GM21367 (cell line): ENCODE data around the gene TPSB2.
"Not testable (repeated sequence)": the region's sequence is repeated elsewhere in the genome, so short reads cannot be mapped to it uniquely, and the experiment has no call there.

Experiments used
- ATAC-seq: cut with Tn5 transposase; IDR thresholded peaks from one replicate; pipeline ENCODE4 v1.9.1; 2021; ENCODE audit not compliant: unreplicated experiment

TPSB2 gene

DNA sequence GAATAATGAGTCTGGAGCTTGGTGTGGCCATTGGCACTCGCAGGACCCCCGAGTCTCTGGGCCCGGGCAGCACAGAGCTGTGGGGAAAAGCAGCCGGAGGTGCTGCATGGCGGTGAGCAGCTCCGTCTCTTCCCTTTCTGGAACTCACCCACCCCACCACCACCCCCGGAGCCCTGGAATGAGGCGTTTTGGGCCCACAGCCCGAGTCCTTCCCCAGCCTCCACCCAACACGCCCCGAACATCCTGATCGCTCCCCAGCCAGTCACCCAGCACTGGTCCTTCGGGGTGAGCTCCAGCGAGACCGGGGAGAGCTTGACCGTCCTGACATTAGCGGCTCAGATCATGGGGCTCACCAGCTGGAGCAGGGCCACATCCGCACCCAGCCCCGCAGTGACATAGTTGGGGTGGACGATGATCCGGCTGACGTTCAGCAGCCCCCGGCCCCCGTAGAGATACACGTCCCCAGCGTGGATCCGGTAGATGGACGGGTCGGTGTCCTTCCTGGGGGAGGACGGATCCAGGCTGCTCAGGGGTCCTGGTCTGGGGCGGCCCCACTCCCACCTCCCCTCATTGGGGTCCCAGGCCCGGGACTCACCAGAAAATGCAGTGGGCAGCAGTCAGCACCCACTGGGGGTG is 32.3 kb upstream of the TPSB2 start:
- ATAC-seq, result no peak

DNA sequence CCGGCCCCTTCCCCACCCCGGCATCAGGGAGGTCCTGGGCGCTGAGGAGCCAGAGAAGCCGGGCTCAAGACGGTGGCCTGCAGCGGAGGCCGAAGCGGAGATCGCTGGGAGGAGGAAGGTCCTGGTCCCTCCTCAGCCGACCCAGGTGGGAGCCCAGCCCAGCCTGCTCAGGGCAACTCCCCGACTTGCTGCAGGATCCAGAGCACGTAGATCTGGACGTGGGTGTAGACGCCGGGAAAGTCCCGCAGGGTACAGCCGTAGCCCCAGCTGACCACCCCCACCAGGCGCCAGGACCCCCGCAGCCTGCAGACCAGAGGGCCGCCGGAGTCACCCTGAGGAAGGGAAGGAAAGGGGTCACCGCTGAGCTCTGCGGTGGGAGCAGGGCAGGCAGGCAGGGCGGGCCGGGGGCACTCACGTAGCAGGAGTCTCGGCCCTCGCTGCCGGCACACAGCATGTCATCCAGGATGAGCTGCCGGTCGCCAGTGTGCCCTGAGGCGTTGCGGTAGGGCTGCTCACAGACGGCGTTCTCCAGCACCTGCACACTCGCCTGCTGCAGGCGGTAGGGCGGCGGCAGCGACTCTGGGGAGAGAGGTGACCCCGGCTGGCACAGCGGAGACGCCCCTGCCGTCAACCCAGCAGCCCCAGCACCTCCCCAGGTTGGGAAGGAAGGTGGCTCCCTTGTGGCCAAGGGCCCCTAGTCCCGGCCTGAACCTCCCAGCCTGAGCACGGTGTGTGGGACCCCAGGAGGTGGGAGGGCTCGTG is 31.3 kb upstream of the TPSB2 start:
- ATAC-seq, result no peak

DNA sequence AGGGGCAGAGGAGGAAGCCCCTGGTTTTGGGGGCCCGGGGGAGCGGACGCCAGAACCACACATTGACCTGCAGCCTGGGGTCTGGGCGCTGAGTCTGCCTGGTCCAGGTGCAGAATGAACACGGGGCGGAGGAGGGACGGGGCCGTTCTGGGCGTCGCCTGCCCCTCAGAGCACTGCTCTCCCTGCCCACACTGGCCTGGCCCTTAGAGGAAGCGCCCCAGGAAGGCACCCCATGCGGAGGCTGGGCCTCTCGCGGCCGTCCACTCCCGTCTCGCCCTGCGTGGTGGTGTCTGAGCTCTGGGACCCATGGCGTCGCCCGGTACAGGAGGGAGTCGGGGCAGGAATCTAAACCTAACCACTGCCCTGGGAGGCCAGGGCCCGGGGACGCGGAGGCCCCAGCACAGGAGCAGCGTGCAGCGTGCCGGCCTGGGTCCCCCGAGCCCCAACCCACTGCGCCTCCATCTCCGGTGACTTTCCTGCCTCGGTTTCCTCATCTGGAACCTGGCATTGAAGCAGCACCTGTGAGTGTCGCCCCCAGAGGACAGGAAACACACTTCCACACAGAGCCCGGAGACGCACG is 30.2 kb upstream of the TPSB2 start:
- no peak for ATAC-seq

DNA sequence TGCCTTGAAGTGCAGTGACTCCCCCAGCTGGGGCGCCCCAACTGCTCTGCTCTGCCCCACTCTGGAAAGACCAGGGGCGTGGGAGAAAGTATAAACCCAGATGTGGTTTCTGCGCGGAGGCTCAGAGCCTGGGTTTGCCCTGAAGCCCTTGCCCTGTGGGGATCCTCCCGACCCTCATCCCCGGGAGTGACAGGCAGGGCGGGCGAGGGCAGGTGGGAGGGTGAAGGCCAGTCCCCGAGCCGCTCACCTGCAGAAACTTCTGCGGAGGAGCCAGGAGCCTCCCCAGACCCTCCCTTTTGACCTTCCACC is 29.7 kb upstream of the TPSB2 start:
- ATAC-seq, result no peak

DNA sequence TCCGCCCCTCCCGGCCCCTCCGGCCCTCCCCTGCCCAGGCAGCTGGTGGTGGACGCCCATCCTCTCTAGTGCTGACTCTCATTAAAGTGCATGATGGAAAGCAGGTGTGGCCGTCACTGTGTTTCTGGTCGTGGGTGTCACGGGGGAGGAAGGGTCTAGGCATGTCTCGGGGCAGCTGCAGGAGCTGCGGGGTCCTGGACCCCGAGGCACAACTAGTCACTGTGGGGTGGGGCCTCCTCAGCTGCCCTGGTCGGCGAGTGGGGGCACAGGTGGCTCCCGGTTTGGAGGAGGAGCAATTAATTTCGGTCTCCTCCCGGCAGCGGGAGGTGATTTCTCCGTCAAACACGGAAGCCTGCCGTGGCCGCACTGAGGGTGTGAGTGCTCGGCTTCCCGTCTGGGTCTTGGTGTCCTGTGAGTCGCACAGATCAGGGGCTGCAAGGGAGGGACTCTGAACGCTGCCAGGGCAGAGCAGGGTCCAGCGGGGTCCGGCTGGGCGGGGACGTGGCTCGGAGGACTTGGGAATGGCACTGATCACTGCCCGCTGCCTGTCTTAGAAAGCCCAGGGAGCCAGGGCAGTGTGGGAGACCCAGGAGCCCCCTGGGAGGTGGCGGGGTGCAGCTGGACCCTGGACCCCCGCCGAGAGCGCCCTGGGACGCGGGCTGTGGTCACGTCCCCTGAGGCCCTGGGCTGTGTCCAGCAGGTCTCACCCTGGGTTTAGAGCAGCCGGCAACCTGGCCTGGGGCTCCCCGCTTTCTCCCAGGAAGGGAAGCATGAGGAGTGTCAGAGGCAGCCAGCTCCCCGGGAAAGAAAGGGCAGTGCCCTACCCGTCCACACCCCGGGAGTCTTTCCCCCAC is 29.1 kb upstream of the TPSB2 start:
- ATAC-seq, result no peak

DNA sequence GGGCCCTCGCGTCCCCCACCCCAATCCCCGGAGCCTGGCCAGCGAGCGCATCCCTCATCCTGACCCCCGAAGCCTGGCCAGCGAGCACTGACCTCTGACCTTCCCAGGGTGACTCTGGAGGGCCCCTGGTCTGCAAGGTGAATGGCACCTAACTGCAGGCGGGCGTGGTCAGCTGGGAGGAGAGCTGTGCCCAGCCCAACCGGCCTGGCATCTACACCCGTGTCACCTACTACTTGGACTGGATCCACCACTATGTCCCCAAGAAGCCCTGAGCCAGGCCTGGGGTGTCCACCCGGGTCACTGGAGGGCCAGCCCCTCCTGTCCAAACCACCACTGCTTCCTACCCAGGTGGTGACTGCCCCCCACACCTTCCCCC is 28.2 kb upstream of the TPSB2 start:
- ATAC-seq, result no peak

DNA sequence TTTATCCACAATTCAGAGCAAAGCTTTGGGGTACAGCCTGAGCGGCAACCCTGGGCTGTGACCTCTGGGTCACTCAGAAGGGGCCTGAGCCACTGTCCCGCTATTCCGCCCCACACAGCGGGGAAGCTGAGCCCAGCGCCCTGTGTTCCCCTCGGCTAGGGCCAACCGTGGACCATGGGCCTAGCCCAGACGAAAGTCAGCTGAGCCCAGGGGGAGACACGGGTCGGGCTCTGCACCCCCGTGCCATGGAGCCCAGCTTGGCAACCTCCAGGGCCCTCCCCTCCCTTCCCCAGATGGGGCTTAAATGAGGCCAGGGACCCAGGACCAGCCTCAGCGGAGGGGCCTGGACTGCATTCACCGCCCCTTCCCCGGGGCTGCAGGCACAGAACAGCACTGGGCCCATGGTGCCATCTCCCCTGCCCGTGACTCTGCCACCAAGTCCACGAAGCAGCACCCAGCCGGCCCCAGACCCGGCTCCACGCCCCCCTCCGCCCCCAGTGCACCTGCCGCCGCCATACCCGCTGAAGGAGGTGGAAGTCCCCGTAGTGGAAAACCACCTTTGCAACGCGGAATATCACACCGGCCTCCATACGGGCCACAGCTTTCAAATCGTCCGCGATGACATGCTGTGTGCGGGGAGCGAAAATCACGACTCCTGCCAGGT is 27.7 kb upstream of the TPSB2 start:
- no peak for ATAC-seq

DNA sequence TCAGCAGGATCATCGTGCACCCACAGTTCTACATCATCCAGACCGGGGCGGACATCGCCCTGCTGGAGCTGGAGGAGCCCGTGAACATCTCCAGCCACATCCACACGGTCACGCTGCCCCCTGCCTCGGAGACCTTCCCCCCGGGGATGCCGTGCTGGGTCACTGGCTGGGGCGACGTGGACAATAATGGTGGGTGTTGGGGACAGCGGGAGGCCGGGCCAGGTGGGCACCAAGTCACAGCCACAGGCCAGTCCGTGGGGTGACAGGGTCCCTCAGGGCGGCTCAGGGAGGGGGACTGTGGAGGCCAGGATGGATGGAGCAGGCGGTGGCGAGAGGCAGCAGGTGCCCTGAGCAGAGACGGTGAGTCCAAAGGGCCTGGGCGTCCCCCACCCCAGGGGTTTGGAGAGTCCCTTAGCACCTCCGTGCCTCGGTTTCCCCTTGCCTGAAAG is 26.9 kb upstream of the TPSB2 start:
- ATAC-seq, result no peak

DNA sequence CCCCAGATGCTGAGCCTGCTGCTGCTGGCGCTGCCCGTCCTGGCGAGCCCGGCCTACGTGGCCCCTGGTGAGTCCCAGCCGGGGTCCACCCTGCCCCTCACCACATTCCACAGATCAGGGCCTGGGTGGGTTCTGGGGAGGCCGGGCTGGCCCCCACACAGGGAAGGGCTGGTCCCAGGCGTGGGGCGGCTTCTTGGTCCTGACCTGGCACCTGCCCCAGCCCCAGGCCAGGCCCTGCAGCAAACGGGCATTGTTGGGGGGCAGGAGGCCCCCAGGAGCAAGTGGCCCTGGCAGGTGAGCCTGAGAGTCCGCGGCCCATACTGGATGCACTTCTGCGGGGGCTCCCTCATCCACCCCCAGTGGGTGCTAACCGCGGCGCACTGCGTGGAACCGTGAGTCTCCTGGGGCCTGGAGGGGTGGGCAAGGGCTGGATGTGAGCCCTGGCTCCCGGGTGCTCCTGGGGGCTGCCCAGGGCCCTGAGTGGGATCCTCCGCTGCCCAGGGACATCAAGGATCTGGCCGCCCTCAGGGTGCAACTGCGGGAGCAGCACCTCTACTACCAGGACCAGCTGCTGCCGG is 26.4 kb upstream of the TPSB2 start:
- not testable (repeated sequence) for ATAC-seq

DNA sequence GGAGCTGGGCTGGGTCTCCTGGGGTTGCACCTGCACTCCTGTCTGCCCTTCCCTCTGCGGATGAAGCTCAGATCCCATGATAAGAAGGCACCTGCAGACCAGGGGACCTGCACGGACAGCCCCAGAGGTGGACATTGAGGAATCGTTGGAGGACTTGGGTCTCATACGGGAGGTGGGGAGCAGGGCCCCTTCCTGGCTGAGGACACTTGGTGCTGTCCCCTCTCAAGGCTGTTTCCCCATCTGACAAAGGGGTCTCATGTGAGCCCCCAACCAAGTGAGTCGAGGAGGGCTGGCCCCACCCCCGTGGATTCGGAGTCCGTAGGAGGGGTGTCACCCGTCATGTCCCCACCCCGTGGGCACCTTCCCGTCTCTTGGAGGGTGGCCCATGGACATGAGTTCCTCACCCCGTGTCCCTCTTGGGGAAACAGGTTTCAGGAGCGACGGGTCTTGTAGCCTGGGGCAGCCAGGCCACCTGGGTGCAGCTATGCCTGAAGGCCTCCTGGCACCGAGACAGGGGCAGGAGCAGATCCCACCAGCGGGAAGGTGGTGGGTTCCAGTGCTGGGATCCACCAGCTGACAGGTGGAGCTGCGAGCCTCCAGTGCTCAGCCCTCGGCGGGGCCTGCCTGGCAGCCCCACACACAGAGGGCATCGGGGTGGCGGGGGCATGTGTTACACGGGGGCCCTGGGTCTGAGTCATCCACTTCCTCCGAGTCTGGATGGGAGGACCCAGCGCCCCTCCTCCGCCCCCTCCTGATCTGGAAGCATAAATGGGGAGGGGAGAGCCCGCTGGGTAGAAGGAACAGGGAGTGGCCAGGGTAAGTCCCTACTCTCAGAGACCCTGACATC is 25.5 kb upstream of the TPSB2 start, which contains the start of gene TPSD1:
TPSD1 (plus strand) TSS at position 794 of the 847 bp plus-strand sequence. CDS start 212 bp downstream, outside the sequence.
- ATAC-seq, result not testable (repeated sequence)

DNA sequence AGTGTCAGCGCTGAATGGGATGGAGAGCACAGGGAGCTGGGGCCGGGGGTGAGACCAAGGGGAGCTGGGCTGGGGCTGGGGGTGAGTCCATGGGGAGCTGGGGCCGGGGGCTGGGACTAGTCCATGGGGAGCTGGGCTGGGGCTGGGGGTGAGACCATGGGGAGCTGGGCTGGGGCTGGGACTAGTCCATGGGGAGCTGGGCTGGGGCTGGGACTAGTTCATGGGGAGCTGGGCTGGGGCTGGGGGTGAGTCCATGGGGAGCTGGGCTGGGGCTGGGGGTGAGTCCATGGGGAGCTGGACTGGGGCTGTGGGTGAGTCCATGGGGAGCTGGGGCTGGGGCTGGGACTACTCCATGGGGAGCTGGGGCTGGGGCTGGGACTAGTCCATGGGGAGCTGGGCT is 24.8 kb upstream of the TPSB2 start:
- ATAC-seq, result not testable (repeated sequence)

DNA sequence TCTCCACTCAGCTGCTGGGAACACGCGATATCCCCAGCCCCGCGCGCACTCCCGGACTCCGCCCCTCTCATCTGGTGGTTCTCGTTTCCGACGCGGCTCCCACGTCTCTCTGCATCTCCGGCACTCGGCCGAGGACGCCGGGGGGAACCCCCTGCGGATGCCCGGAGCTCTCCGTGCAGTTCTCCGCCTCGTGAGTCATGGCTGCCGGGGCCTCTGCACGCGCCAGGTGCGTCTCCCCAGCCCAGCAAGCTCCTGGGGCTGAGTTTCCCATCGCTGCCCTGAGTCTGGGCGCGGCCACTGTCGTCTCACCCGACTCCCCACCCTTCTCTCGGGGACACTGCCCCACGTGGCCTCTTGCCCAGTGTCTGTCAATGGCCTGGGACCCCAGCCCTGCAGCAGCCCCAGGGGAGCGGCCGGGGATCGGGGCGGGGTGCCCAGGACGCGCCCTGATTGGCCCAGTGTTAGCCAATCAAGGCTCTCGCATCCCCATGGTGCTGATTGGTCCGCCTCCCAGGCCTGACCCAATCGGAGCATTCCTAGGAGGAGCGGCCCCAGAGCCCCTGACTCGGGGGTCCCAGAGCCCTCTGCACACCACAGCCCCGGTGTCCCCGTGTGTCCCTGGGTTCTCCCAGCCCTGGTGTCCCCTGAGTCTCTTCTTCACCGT is 23.8 kb upstream of the TPSB2 start:
- ATAC-seq, result not testable (repeated sequence)

DNA sequence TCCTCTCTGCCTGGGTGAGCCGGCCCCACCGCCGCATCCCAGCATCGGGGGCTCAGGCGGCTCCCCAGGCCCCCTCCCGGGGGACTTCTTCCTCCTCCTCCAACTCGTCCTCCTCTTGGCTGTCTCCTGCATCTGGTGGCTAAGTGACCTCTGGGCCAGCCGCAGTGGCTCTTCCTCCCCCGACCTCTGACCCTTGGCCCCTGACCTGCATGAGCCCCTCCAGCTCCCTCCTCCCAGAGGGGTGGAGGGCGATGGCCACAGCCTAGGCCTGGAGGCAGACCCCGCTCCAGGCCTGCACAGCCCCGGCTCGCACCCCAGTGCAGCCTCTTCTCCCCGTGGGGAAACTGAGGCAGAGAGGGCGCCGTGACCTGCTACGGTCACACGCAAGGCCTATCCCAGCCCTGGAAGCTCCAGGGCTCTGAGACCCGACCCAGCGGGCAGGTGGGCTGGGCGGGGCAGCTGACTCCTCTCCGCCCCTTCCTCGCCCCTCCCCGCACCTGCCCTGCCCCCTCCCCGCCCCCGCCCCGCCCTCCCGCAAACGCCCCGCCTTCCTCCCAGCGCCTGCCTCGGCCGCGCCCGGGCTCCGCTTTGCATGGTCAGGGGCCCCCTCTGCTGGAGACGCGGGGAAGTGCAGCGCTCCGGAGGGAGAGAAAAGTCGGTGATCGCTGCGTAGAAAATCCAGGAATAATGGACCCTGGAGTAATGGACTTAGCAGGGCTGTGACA is 19.2 kb upstream of the TPSB2 start:
- ATAC-seq, result not testable (repeated sequence)

DNA sequence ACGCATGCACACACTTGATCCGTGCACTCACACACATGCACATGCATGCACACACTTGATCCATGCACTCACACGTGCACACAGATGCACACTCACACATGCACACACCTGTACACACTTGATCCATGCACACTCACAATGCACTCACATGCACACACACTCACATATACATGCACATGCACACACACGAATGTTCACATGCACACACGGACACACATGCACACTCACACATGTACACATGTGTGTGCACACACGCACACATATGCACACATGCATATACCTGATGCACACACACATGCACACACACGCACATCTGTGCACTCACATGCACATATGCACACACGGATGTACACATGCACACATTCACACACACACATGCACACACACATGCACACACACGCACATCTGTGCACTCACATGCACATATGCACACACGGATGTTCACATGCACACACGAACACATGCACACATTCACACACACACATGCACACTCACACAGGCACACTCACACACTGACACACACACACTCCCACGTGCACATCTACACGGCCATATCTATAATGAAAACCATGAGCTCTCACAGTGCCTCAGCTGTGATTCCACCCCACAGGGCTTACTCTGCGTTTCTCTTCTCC is 18.0 kb upstream of the TPSB2 start:
- ATAC-seq, result not testable (repeated sequence)

DNA sequence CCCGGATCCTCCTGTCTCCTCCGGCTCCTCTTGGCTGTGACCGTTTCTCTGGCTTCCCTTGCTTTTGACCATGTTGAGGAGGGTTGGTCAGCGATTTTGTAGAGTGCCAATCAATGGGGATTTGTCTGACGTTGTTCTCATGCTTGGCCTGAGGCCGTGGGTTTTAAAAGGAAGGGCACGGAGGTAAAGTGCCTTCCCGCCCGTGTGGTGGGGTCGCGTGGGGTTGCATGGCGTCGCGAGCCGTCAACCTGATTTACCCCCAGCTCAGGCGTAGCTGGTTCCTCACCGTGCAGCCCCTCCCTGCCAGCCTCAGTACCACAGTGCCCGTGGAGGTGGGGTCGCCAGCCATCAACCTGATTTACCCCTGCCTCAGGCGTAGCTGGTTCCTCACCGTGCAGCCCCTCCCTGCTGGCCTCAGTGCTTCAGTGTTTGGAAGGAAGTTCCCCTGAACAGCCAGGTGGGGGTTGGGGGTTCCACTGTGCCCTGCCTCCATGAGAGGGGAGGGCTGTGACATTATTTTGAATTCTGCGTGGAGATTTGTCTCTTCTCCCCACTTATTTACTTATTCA is 15.6 kb upstream of the TPSB2 start:
- no peak for ATAC-seq

DNA sequence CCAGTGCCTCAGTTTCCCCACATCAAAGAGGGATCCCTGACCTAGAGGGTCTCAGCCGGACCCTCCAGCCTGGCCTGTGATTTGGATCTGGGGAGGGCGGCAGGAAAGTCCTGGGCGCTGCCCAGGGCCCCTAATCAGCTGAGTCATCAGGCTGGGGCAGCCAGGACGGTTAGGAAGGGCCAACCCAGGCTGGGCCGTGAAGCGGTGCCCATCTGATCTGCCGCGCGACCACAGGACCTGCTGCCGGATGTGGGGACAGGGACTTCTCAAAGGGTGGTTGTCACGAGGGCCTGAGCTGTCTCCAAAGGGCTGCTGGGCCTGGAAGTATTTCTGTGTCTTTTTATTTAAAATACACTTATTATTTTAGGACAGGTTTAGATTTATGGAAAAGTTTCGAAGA is 14.9 kb upstream of the TPSB2 start:
- ATAC-seq, result no peak
